Neural cell (in vitro differentiated cells): ENCODE data around the gene ZNF619.

Source experiments
- CTCF ChIP-seq: fragments of 450-650 bp; IDR thresholded peaks from 2 replicates; pipeline ENCODE4 v1.5.1; 2014; ENCODE audit warnings: antibody characterized with exemption, mild to moderate bottlenecking, moderate library complexity; ENCODE audit not compliant: poor library complexity, severe bottlenecking
- POLR2AphosphoS5 ChIP-seq: IDR thresholded peaks from 2 replicates; pipeline ENCODE4 v1.6.1; 2012
- TF ChIP-seq, protein P1 (sequence below): IDR thresholded peaks from 2 replicates; pipeline ENCODE4 v1.6.1; 2012; ENCODE audit warnings: borderline replicate concordance

- TF ChIP-seq CTCF = no peak
- TF ChIP-seq, protein P1, sequence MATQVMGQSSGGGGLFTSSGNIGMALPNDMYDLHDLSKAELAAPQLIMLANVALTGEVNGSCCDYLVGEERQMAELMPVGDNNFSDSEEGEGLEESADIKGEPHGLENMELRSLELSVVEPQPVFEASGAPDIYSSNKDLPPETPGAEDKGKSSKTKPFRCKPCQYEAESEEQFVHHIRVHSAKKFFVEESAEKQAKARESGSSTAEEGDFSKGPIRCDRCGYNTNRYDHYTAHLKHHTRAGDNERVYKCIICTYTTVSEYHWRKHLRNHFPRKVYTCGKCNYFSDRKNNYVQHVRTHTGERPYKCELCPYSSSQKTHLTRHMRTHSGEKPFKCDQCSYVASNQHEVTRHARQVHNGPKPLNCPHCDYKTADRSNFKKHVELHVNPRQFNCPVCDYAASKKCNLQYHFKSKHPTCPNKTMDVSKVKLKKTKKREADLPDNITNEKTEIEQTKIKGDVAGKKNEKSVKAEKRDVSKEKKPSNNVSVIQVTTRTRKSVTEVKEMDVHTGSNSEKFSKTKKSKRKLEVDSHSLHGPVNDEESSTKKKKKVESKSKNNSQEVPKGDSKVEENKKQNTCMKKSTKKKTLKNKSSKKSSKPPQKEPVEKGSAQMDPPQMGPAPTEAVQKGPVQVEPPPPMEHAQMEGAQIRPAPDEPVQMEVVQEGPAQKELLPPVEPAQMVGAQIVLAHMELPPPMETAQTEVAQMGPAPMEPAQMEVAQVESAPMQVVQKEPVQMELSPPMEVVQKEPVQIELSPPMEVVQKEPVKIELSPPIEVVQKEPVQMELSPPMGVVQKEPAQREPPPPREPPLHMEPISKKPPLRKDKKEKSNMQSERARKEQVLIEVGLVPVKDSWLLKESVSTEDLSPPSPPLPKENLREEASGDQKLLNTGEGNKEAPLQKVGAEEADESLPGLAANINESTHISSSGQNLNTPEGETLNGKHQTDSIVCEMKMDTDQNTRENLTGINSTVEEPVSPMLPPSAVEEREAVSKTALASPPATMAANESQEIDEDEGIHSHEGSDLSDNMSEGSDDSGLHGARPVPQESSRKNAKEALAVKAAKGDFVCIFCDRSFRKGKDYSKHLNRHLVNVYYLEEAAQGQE = no peak
- no peak for TF ChIP-seq POLR2AphosphoS5
Measured at GRCh38 chr3:40463579-40463978, 13.3 kb upstream of the ZNF619 start.
